ENCODE results near the gene CDCP1.
A peak's percentile ranks its signal among the peaks of the same experiment; 100 is the strongest.

CDCP1 gene

GRCh38 chr3:45106874-45107273 lies 39.3 kb downstream of the CDCP1 start:
- peaks cover 95% of the 10 kb centered on the region for H3K36me3 ChIP-seq (ENCODE audit: low read depth)
- DNase-seq (ENCODE audit: low spot score) = no peak

DNA sequence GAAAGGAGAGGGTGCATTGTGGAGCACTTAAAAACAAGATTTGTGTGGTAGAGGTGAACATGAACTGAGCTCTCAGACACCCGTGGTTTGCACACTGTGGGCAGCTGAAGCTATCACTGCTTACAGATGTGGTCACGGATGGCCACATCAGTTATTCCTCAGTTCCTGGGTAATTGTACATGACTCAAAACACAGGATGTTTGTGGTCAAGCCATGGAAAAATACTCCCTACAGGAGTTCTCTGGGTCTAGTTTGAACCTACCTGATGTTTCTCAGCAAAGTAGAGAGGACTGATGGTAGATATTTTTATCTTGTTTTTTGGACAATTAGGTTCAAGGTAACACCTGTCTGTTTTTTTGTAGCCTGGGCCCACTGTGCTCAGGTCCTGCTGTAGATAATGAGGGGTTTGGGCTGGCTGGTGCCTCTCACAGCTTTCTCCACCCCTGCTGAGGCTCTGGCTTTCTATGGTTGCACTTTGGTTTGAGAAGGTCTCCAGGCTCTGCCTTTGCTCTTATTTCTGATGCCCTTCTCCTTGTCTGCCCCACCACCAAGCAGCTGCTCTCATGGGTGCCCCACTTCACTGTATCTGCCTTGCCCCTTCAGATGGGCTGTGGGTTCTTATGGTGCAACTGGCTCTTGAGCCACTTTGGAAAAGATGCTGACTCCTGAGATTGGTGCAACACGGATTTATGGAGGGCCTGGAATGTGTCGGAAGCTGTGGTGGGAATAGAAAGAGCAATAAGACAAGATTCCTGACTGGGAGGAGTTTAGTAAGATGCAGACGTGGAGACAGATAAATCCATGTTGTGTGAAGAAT lies 40.1 kb downstream of the CDCP1 start:
- Histone ChIP-seq H3K4me1 (ENCODE audit: insufficient read depth, poor library complexity, severe bottlenecking) (peaks cover 8% of the 10 kb centered on the region), H3K27ac (ENCODE audit: poor library complexity, severe bottlenecking) (peak overlapping the region; percentile 71), H3K4me3 (ENCODE audit: severe bottlenecking) (no peak overlapping the region), H3K9me3 (ENCODE audit: severe bottlenecking) (no peaks in the 10 kb centered on the region), H3K36me3 (ENCODE audit: low read depth) (peaks cover 95% of the 10 kb centered on the region), H3K27me3 (ENCODE audit: insufficient read depth, poor library complexity, severe bottlenecking) (no peaks in the 10 kb centered on the region)
- TF ChIP-seq CTCF (IDR thresholded peaks at IDR 0.05; ENCODE audit: poor library complexity, severe bottlenecking) = no peak
- peak; percentile 83 for ATAC-seq (ENCODE audit: low read depth)
- no peak for DNase-seq (ENCODE audit: low spot score)

More at GRCh38 chr3:45106874-45107273, 39.3 kb downstream of the CDCP1 start:
- ATAC-seq (ENCODE audit: low read depth) = no peak
- Histone ChIP-seq H3K9me3 (ENCODE audit: severe bottlenecking) (no peaks in the 10 kb centered on the region), H3K4me1 (ENCODE audit: insufficient read depth, poor library complexity, severe bottlenecking) (peaks cover 8% of the 10 kb centered on the region), H3K4me3 (ENCODE audit: severe bottlenecking) (no peak overlapping the region), H3K27ac (ENCODE audit: poor library complexity, severe bottlenecking) (peak overlapping the region; percentile 71), H3K27me3 (ENCODE audit: insufficient read depth, poor library complexity, severe bottlenecking) (no peaks in the 10 kb centered on the region)
- TF ChIP-seq CTCF (IDR thresholded peaks at IDR 0.05; ENCODE audit: poor library complexity, severe bottlenecking) = no peak

DNA sequence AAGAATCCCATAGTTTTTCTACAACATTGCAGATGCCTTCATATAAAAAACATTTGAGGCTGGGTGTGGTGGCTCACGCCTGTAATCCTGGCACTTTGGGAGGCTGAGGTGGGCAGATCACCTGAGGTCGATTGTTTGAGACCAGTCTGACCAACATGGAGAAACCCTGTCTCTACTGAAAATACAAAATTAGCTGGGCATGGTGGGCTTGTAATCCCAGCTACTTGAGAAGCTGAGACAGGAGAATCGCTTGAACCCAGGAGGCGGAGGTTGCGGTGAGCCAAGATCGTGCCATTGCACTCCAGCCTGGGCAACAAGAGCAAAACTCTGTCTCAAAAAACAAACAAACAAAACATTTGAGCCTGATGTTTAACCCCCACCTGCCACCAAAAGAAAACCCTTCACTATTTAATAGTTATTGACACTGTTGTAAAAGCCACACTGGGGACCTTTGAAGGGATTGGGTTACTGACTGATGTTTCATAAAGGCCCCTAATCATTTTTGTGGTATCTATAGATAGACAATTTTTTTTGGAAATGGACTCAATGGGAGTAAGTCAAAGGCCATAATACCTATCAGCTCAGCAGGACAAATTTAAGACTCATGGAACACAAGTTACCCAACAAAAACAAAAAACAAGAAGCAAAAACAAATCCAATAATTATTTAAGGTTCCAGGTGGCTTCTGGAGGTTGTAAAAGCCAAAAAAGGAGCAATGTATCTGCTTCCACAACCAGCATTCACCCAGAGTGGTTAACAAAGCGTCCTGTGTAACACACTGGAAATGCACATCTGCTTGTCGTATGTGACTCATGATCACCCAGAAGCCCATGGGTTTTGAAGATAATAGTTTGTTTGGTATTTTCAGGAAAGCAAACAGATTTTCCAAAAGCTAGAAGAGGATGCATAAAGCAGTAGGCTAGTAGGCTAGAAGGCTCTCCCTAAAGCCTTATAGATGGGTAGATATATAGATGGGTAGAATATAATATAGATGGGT lies 41.2 kb downstream of the CDCP1 start:
- no peaks in the 10 kb centered on the region for H3K27me3 ChIP-seq (ENCODE audit: insufficient read depth, poor library complexity, severe bottlenecking)
- no peaks in the 10 kb centered on the region for H3K9me3 ChIP-seq (ENCODE audit: severe bottlenecking)
- H3K27ac ChIP-seq (ENCODE audit: poor library complexity, severe bottlenecking) = peak overlapping the region; percentile 71
- H3K4me1 ChIP-seq (ENCODE audit: insufficient read depth, poor library complexity, severe bottlenecking) = peaks cover 8% of the 10 kb centered on the region
- peaks cover 95% of the 10 kb centered on the region for H3K36me3 ChIP-seq (ENCODE audit: low read depth)
- no peak overlapping the region for H3K4me3 ChIP-seq (ENCODE audit: severe bottlenecking)
- no peak for DNase-seq (ENCODE audit: low spot score)
- ATAC-seq (ENCODE audit: low read depth) = no peak
- no peak for TF ChIP-seq CTCF (IDR thresholded peaks at IDR 0.05; ENCODE audit: poor library complexity, severe bottlenecking)

GRCh38 chr3:45103753-45104714 lies 42.1 kb downstream of the CDCP1 start:
- Histone ChIP-seq H3K36me3 (ENCODE audit: low read depth) (peaks cover 95% of the 10 kb centered on the region), H3K4me1 (ENCODE audit: insufficient read depth, poor library complexity, severe bottlenecking) (peaks cover 8% of the 10 kb centered on the region), H3K4me3 (ENCODE audit: severe bottlenecking) (no peak overlapping the region), H3K27ac (ENCODE audit: poor library complexity, severe bottlenecking) (peak overlapping the region; percentile 71), H3K9me3 (ENCODE audit: severe bottlenecking) (no peaks in the 10 kb centered on the region), H3K27me3 (ENCODE audit: insufficient read depth, poor library complexity, severe bottlenecking) (no peaks in the 10 kb centered on the region)
- ATAC-seq (ENCODE audit: low read depth) (no peak), DNase-seq (ENCODE audit: low spot score) (no peak)
- TF ChIP-seq CTCF (IDR thresholded peaks at IDR 0.05; ENCODE audit: poor library complexity, severe bottlenecking) = no peak

Data from RWPE2 (cell line).